Rectal smooth muscle tissue (tissue), 1 donor: Measurements from ENCODE around the gene RPS27A.
"Not testable (repeated sequence)": the region's sequence is repeated elsewhere in the genome, so short reads cannot be mapped to it uniquely, and the experiment has no call there.

Experiments used
- H3K27ac ChIP-seq: one replicate; pipeline ENCODE4 v1.7.0; 2013; ENCODE audit warnings: low read depth, low read length, inconsistent platforms
- H3K27me3 ChIP-seq: one replicate; pipeline ENCODE4 v1.7.0; 2013; ENCODE audit warnings: low read length; ENCODE audit not compliant: control insufficient read depth, insufficient read depth
- H3K36me3 ChIP-seq: one replicate; pipeline ENCODE4 v1.7.0; 2013; ENCODE audit warnings: low read length; ENCODE audit not compliant: control insufficient read depth, insufficient read depth
- H3K4me1 ChIP-seq: one replicate; pipeline ENCODE4 v1.7.0; 2013; ENCODE audit warnings: low read length; ENCODE audit not compliant: control insufficient read depth, insufficient read depth
- H3K4me3 ChIP-seq: one replicate; pipeline ENCODE4 v1.7.0; 2013; ENCODE audit warnings: low read length
- H3K9ac ChIP-seq: one replicate; pipeline ENCODE4 v1.7.0; 2013; ENCODE audit warnings: low read length

The RPS27A gene

DNA sequence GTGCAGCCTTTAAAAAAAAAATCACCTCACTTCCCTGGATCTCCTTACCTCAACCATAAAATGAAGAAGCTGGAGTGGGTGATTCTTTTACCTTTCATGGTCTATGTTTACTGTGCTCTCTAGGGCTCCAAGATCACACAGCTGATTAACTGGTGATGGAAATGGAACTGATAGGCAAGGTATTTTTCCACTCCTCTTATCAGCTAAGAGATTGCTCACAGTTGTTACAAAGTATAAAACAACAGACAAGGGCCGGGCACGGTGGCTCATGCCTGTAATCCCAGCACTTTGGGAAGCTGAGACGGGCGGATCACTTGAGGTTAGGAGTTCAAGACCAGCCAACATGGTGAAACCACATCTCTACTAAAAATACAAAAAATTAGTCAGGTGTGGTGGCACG lies 14.5 kb downstream of the RPS27A start:
- H3K4me1 ChIP-seq, result no peaks in the 10 kb centered on the region
- H3K4me3 ChIP-seq, result no peak overlapping the region
- H3K27me3 ChIP-seq, result no peaks in the 10 kb centered on the region
- H3K36me3 ChIP-seq, result peaks cover 8% of the 10 kb centered on the region
- no peak overlapping the region for H3K27ac ChIP-seq
- no peak overlapping the region for H3K9ac ChIP-seq

DNA sequence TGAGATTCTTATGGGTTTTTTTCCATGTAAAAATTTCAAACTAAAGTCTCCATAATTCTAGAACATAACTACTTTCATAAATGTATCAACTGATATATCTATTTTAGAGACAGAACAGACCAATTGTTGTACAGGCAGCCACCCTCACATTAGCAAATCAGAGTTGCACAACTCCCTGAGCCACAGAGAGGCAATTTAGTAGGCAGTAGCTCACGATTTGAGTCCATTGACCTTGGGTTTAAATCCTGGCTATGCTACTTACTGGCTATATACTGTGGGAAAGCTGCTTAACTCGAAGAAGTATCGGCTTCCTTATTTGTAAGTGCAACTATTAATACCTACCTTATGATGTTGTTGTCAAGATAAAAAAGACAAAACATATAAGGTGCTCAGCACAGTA lies 20.3 kb downstream of the RPS27A start:
- Histone ChIP-seq H3K9ac (no peak overlapping the region), H3K27ac (no peak overlapping the region), H3K4me3 (no peak overlapping the region), H3K27me3 (no peaks in the 10 kb centered on the region), H3K4me1 (no peaks in the 10 kb centered on the region), H3K36me3 (peaks cover 10% of the 10 kb centered on the region)

- not testable (repeated sequence) for H3K4me3 ChIP-seq, H3K9ac ChIP-seq, H3K27ac ChIP-seq, H3K4me1 ChIP-seq, H3K27me3 ChIP-seq
- peaks cover 17% of the 10 kb centered on the region for H3K36me3 ChIP-seq
Observed at GRCh38 chr2:55259586-55259985, 27.1 kb downstream of the RPS27A start.

DNA sequence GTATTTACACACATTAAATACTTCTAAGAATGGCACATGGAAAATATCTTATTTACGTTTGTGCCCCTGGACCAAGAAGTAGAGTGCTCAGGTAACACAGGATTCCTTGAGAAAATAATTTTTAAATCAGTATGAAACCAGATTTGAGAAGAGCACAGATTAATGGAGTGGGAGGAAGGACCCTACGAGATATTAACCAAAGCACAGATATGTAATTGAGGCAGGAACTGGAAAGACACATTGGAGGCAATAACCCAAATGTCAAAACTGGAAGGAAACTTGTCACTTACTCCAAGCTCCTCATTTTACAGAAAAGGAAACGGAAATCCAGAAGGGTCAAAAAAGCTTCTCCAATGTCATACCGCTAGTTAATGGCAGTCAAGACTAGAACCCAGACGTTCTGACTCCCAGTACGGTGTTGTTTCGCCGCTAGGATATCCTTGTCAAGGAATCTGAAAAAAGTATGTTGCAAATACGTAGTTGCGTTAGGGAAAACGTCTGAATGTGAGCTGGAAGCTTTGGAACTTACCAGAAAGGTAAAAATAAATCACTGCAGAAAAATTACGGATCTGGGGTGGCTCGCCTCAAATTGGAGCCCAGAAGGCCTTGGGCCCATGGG lies 35.9 kb downstream of the RPS27A start:
- Histone ChIP-seq H3K4me3 (peak overlapping the region; percentile 99), H3K27me3 (no peaks in the 10 kb centered on the region), H3K4me1 (no peaks in the 10 kb centered on the region), H3K27ac (peak overlapping the region; percentile 94), H3K36me3 (peaks cover 19% of the 10 kb centered on the region), H3K9ac (peak overlapping the region; percentile 95)

GRCh38 chr2:55268907-55269644 lies 36.6 kb downstream of the RPS27A start, which contains the start of gene MTIF2:
Gene MTIF2 (minus strand): TSS chr2:55269231. CDS start chr2:55263858, 5,373 bp downstream.
- H3K4me3 ChIP-seq, result peak within 1 kb of the TSS; percentile 99
- H3K27me3 ChIP-seq, result no peaks in the 10 kb centered on the region
- H3K36me3 ChIP-seq, result peaks cover 13% of the 10 kb centered on the region

DNA sequence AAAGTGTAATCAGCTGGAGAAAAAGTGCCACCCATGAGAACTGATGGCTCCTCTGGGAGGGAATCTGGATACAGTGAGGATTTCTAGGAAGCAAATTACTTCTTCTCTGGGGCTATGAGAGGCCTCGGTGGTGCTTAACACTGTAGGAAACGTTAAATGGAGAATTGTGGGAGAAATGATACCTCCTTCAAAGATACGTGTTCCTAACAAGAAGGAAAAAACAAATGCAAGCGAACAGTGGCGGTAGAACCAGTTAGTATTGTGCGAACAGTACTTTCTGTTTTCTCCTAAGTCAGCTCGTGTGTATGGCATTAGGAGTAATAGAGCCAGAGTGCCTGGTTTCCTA lies 37.1 kb downstream of the RPS27A start:
- Histone ChIP-seq H3K4me3 (peak overlapping the region; percentile 99), H3K36me3 (peaks cover 8% of the 10 kb centered on the region), H3K27me3 (no peaks in the 10 kb centered on the region), H3K9ac (peak overlapping the region; percentile 2), H3K27ac (peak overlapping the region; percentile 94), H3K4me1 (no peaks in the 10 kb centered on the region)

More at GRCh38 chr2:55268907-55269644, 36.6 kb downstream of the RPS27A start, which contains the start of gene MTIF2:
- peak within 1 kb of the TSS; percentile 95 for H3K9ac ChIP-seq
- peak within 1 kb of the TSS; percentile 94 for H3K27ac ChIP-seq
- H3K4me1 ChIP-seq, result no peaks in the 10 kb centered on the region

- H3K4me1 ChIP-seq, H3K27me3 ChIP-seq, H3K9ac ChIP-seq, H3K4me3 ChIP-seq, H3K27ac ChIP-seq, H3K36me3 ChIP-seq: not testable (repeated sequence)
Observed at GRCh38 chr2:55274346-55274745, 41.9 kb downstream of the RPS27A start.

DNA sequence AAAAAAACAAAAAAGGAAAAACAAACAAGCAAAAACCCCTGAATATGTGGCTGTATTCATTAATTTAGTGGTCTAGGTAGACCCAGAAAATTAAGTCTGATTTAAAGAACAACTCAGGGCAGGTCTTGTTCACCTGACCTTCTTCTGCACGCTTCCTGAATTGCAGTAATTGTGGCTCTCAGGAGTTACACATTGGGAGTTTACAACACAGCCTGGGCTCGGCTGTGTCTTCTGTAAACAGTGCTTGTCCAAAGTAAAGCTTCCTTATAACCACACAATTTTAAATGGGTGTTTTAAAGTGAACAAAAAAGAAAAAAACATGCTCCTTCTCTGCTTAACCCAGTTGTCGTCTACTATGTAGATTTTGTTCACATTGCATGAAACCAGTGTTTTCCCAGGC lies 44.8 kb downstream of the RPS27A start:
- Histone ChIP-seq H3K27ac (no peak overlapping the region), H3K36me3 (no peaks in the 10 kb centered on the region), H3K9ac (no peak overlapping the region), H3K4me1 (no peaks in the 10 kb centered on the region), H3K4me3 (no peak overlapping the region), H3K27me3 (no peaks in the 10 kb centered on the region)

DNA sequence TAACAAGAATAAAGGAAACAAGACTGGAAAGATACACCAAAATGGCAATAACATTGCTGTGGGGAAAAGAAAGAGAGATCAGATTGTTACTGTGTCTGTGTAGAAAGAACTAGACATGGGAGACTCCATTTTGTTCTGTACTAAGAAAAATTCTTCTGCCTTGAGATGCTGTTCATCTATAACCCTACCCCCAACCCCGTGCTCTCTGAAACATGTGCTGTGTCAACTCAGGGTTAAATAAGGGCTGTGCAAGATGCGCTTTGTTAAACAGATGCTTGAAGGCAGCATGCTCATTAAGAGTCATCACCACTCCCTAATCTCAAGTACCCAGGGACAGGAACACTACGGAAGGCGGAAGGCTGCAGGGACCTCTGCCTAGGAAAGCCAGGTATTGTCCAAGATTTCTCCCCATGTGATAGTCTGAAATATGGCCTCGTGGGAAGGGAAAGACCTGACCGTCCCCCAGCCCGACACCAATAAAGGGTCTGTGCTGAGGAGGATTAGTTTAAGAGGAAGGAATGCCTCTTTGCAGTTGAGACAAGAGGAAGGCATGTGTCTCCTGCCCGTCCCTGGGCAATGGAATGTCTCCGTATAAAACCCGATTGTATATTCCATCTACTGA lies 46.8 kb downstream of the RPS27A start:
- not testable (repeated sequence) for H3K4me3 ChIP-seq, H3K9ac ChIP-seq, H3K4me1 ChIP-seq, H3K27ac ChIP-seq, H3K36me3 ChIP-seq, H3K27me3 ChIP-seq

DNA sequence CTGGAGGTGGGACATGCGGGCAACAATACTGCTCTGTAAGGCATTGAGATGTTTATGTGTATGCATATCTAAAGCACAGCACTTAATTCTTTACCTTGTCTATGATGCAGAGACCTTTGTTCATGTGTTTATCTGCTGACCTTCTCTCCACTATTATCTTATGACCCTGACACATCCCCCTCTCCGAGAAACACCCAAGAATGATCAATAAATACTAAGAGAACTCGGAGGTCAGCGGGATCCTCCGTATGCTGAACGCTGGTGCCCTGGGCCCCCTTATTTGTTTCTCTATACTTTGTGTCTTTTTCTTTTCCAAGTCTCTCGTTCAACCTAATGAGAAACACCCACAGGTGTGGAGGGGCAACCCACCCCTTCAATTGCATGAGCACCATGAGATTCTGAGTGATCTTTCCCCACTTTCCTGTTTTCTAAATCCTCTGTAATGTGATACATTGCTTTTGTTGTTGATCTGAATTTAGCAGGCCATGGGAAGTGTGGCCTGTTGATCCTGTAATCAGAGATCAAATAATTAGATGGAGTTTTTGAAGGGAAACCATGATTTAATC lies 47.5 kb downstream of the RPS27A start:
- not testable (repeated sequence) for H3K27me3 ChIP-seq, H3K27ac ChIP-seq, H3K4me1 ChIP-seq, H3K4me3 ChIP-seq, H3K9ac ChIP-seq, H3K36me3 ChIP-seq

DNA sequence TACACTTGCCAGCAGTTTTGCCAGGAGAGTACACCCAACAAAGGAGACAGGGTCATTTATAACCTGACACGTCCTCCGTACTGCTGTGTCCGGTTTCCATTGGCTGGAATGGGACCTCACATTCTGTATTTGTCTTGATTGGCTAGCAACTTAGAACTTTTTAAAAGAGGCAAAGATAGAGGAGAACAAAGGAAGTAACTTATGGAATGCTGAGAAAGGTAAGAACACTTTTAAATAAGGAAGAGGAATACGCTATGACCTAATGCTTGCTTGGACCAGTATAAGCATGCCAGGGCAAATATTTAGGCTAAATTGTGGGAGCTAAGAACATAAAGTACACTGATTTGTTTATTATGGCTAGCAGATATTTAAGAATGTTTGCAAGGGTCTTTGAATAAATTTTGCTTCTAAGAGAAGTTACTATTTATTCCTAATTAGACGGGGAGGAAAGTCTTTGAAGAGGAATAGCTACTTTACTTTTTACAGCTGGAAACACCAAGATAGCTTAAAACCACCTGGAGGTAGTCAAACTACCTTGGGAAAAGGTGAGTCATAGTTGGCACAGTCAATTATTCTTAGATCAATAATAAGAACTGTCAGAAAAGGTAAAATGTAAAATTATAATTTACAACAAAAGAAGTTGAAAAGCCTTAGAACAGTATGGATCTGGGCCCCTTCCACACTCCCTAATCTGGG lies 48.5 kb downstream of the RPS27A start:
- H3K36me3 ChIP-seq, H3K27ac ChIP-seq, H3K4me1 ChIP-seq, H3K27me3 ChIP-seq, H3K4me3 ChIP-seq, H3K9ac ChIP-seq: not testable (repeated sequence)
